HPDE6-E6E7 (cell line): Measurements from ENCODE around the gene XPR1.

Source experiments
- DNase-seq: peaks from one replicate; pipeline ENCODE4 v3.0.0; 2011; ENCODE audit warnings: missing footprints; ENCODE audit errors: extremely low spot score

The XPR1 gene

GRCh38 chr1:180930687-180931086 is 298.9 kb downstream of the XPR1 start:
- DNase-seq = no peak

- no peak for DNase-seq
These were observed 299.7 kb downstream of the XPR1 start for GRCh38 chr1:180931529-180931928.

- DNase-seq = no peak
These were observed 300.6 kb downstream of the XPR1 start for GRCh38 chr1:180932378-180932777.

GRCh38 chr1:180933141-180933540 is 301.3 kb downstream of the XPR1 start:
- DNase-seq = no peak

GRCh38 chr1:180934563-180934962 is 302.7 kb downstream of the XPR1 start:
- DNase-seq = no peak

GRCh38 chr1:180935326-180936109 is 303.7 kb downstream of the XPR1 start:
- DNase-seq = no peak

GRCh38 chr1:180936110-180937011 is 304.5 kb downstream of the XPR1 start:
- DNase-seq = no peak

GRCh38 chr1:180937012-180937372 is 305.2 kb downstream of the XPR1 start:
- DNase-seq = no peak

GRCh38 chr1:180937624-180938225 is 305.9 kb downstream of the XPR1 start:
- DNase-seq = no peak

GRCh38 chr1:180939073-180939710 is 307.4 kb downstream of the XPR1 start:
- DNase-seq = no peak

GRCh38 chr1:180939711-180940103 is 307.9 kb downstream of the XPR1 start:
- DNase-seq = no peak
